Fibroblast of villous mesenchyme (primary cell): Measurements from ENCODE around the gene MAGED4. TPM values are rescaled to one million over a fixed set of nuclear protein-coding genes. Genes with fewer than 3 reads are reported as not detected.
"Not testable (repeated sequence)": the region's sequence is repeated elsewhere in the genome, so short reads cannot be mapped to it uniquely, and the experiment has no call there.

ENCODE experiments used
- DNase-seq: peaks from one replicate; pipeline ENCODE4 v3.0.0-alpha.2; 2010; ENCODE audit warnings: low read depth
- H3K4me3 ChIP-seq: 2 replicates; pipeline ENCODE4 v1.5.1; 2011; ENCODE audit warnings: low read depth, mild to moderate bottlenecking, low read length
- total RNA-seq: library from RNA; depleted of rRNA; stranded (reverse); fragments of >200 nt; gene quantifications from 2 replicates; pipeline ENCODE4 v1.2.3, GENCODE V29; 2012
- TF ChIP-seq, protein P1 (sequence below): IDR thresholded peaks from 2 replicates; pipeline ENCODE4 v1.5.1; 2012; ENCODE audit warnings: low read depth, mild to moderate bottlenecking, low read length; ENCODE audit not compliant: insufficient read depth

The MAGED4 gene, protein sequence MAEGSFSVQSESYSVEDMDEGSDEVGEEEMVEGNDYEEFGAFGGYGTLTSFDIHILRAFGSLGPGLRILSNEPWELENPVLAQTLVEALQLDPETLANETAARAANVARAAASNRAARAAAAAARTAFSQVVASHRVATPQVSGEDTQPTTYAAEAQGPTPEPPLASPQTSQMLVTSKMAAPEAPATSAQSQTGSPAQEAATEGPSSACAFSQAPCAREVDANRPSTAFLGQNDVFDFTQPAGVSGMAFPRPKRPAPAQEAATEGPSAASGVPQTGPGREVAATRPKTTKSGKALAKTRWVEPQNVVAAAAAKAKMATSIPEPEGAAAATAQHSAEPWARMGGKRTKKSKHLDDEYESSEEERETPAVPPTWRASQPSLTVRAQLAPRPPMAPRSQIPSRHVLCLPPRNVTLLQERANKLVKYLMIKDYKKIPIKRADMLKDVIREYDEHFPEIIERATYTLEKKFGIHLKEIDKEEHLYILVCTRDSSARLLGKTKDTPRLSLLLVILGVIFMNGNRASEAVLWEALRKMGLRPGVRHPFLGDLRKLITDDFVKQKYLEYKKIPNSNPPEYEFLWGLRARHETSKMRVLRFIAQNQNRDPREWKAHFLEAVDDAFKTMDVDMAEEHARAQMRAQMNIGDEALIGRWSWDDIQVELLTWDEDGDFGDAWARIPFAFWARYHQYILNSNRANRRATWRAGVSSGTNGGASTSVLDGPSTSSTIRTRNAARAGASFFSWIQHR
- total RNA-seq, result 34.5 and 50.5 TPM in 2 replicates

DNA sequence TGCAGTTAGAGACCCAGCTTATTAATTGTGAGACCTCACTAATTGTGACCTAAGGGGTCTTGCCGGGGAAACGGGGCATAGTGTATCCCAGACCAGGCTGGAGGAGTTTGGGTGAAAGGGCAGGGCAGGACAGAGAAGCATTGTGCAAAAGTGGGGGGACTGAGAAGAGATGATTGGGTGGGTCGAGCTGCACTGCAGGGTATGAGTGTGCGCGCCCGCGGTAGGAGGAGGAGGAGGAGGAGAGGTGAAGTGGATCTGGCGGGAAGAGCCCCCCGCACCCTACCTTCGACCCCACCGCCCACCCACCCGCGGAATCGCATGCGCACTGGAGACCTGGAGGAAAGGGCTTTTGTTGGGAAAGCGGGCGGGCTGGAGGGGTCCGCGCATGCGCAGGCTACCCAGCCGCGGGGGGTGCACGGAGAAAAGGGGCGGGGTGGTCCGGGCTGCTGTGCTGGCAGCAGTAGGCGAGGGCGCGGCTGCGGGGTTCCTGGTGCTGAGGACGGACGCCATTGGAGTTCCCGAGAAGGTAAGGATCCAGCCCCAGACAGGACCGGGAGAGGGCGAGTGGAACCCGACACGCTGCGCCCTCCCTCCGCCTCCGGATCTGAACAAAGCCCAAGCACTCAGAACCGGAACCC is at the start of gene MAGED4:
MAGED4 (plus strand) TSS at position 449 of the 638 bp plus-strand sequence. CDS start 1,035 bp downstream, outside the sequence.
- not testable (repeated sequence) for H3K4me3 ChIP-seq, DNase-seq

DNA sequence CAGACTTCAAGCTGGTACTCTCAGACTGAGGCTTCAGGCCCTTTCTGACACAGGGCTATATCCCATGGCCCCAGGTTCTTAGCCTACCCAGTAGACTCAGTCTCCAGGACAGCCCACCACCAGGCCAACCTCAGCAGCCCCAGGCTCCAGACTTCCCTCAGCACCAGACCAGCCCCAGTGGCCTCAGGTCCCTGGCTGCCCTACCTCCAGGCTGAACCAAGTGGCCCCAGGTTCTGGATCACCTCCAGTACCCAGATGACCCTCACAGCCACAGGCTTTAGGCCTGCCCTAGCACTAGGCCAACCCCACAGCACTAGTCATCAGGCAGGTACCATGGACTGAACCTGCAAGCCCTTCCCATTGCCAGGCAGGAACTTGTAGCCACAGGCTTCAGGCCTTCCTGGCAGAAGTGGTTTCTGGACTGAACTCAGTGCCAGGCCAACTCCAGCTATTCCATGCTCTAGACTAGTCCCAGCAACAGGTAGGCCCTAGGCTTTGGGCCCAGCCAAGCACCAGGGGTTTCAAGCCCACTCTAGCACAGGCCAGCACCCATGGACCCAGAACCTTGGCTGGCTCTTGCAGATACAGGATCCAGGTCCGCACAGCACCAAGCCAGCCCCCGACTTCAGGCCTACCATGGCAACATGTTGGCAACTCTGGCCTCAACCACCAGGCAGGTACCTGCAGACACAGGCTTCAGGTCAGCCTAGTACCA is 45.7 kb upstream of the MAGED4 start:
- no peak overlapping the region for H3K4me3 ChIP-seq
- TF ChIP-seq, protein P1, sequence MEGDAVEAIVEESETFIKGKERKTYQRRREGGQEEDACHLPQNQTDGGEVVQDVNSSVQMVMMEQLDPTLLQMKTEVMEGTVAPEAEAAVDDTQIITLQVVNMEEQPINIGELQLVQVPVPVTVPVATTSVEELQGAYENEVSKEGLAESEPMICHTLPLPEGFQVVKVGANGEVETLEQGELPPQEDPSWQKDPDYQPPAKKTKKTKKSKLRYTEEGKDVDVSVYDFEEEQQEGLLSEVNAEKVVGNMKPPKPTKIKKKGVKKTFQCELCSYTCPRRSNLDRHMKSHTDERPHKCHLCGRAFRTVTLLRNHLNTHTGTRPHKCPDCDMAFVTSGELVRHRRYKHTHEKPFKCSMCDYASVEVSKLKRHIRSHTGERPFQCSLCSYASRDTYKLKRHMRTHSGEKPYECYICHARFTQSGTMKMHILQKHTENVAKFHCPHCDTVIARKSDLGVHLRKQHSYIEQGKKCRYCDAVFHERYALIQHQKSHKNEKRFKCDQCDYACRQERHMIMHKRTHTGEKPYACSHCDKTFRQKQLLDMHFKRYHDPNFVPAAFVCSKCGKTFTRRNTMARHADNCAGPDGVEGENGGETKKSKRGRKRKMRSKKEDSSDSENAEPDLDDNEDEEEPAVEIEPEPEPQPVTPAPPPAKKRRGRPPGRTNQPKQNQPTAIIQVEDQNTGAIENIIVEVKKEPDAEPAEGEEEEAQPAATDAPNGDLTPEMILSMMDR, result no peak
- DNase-seq, result no peak

DNA sequence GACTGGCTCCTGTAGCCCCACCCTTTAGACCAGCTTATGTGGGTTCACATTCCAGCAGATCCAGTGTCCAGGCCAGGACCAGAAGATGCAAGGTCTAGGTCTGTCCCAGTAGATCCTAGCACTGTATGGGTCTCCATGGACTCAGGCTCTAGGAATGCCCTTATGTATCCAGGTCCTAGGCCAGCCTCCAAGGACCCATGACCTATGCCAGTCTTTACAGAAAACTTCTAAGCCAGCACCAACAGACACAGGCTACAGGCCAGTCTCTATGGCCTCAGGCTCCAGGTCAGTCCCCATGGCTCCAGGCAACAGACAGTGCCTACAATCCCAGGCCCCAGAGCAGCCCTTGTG is 45.2 kb upstream of the MAGED4 start:
- TF ChIP-seq, protein P1, result no peak
- H3K4me3 ChIP-seq, result no peak overlapping the region
- no peak for DNase-seq

DNA sequence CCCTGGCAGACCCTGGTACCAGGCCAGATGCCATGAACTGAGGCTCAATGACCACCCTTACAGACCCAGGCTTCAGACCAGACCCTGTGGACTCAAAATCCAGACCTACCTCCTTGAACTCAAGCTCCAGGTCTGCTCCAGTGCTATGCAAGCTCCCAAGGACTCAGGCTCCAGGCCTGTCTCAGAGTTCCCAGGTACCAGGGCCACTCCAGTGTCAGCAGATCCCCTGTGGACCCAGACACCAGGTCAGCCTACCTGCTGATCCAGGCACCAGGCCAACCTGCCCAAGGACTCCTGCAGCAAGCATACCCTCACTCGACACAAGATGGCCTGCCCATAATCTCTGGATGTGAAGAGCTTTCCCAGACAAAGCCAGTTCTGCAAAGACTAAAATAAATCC is 44.7 kb upstream of the MAGED4 start:
- DNase-seq, result no peak
- no peak overlapping the region for H3K4me3 ChIP-seq
- TF ChIP-seq, protein P1, result no peak

DNA sequence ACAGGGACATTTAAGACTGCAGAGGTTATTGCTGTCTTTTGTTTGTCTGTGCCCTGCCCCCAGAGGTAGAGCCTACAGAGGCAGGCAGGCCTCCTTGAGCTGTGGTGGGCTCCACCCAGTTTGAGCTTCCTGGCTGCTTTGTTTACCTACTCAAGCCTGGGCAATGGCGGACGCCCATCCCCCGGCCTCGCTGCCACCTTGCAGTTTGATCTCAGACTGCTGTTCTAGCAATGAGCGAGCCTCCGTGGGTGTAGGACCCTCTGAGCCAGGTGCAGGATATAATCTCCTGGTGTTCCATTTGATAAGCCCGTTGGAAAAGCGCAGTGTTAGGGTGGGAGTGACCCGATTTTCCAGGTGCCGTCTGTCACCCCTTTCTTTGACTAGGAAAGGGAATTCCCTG is 34.0 kb upstream of the MAGED4 start:
- H3K4me3 ChIP-seq, DNase-seq: not testable (repeated sequence)

DNA sequence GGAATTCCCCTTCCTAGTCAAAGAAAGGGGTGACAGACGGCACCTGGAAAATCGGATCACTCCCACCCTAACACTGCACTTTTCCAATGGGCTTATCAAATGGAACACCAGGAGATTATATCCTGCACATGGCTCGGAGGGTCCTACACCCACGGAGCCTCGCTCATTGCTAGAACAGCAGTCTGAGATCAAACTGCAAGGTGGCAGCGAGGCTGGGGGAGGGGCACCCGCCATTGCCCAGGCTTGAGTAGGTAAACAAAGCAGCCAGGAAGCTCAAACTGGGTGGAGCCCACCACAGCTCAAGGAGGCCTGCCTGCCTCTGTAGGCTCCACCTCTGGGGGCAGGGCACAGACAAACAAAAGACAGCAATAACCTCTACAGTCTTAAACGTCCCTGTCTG is 24.5 kb upstream of the MAGED4 start:
- not testable (repeated sequence) for H3K4me3 ChIP-seq, DNase-seq

DNA sequence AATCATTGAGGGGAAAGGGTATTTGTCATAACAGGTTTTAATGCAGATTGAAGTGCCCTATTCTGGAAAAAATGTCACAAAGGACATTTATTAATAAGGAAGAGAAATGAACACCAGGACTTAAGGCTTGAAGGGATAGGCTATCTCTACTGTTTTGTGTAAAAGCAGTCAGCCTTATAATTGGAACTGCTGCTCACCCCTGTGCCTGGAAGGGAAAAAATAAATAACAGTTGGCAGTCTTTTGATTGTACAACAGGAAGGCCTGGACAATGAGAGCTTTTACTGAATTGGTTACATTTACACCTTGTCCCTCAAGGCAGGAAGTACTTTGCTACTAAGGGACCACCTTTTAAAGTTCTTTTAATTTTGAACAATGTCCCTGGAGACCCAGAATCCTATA is 17.8 kb upstream of the MAGED4 start:
- H3K4me3 ChIP-seq, result no peak overlapping the region
- DNase-seq, result no peak
- TF ChIP-seq, protein P1, result no peak

DNA sequence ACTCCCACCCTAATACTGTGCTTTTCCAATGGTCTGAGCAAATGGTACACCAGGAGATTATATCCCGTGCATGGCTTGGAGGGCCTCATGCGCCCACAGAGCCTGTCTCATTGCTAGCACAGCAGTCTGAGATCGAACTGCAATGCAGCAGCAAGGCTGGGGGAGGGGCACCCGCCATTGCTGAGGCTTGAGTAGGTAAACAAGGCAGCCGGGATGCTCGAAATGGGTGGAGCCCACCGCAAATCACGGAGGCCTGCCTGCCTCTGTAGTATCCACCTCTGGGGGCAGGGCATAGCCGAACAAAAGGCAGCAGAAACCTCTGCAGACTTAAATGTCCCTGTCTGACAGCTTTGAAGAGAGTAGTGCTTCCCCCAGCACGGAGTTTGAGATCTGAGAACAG is 13.6 kb upstream of the MAGED4 start:
- H3K4me3 ChIP-seq, DNase-seq: not testable (repeated sequence)

DNA sequence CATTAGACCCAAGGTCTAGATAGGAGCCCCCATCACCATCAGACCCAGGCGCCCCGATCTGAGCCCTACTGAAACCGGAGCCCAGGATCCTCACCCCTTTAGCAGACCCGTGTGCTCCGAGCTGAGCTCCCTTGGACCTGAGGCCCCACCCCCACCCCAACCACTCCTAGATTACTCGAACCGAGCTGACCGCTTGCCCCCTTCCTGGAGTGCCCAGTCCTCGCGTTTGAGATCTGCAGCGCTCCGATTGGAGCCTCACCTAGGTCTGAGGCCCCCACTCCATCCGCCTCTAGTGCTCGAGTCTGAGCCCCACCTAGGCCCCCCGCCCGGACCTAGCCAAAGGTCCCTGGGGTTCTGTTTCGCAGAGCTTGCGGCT is 378 bp downstream of the MAGED4 start:
- not testable (repeated sequence) for H3K4me3 ChIP-seq, DNase-seq

DNA sequence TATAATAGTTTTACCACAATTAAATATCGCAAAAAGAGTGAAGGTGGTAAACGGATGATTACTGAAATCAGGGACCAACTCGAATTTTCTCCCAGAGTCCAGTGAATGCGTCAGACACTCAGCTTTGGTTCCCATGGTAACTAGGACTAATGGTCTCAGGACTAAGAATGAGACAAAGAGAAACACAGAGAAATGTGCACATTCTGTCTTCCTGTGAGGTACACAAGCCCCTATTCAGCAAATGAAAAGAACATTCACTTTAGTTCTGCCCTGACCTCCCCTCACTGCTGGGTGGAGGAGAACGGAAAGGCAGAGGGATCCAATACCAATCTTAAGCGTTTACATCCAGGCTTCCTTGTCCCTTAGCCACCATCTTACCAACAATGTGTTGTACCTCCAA is 26.7 kb downstream of the MAGED4 start:
- DNase-seq, H3K4me3 ChIP-seq: not testable (repeated sequence)
